WTC11 (cell line): ENCODE data around the gene OR2A5. TPM values are rescaled to one million over a fixed set of nuclear protein-coding genes. Genes with fewer than 3 reads are reported as not detected.

Experiments
- total RNA-seq: library from RNA; stranded (reverse); gene quantifications from 3 replicates; pipeline ENCODE4 v1.2.3, GENCODE V29; 2021

The OR2A5 gene
- total RNA-seq, 1 experiment from 2014 or later: not detected

Other genes with a start within 250 kb of the OR2A5 start
- 39.8 to 52.7 TPM (median 42.0 TPM) in 3 replicates for gene TCAF1, start 146.8 kb upstream of the OR2A5 start, total RNA-seq
- not detected in 3 replicates for gene OR2F2, start 113.7 kb upstream of the OR2A5 start, total RNA-seq
- gene OR2F1, start 94.1 kb upstream of the OR2A5 start, total RNA-seq: not detected in 3 replicates
- not detected in 3 replicates for gene OR6B1, start 48.6 kb upstream of the OR2A5 start, total RNA-seq
- gene OR2A25, start 20.9 kb downstream of the OR2A5 start, total RNA-seq: not detected in 3 replicates
- not detected in 3 replicates for gene OR2A12, start 37.3 kb downstream of the OR2A5 start, total RNA-seq
- not detected in 3 replicates for gene OR2A2, start 60.6 kb downstream of the OR2A5 start, total RNA-seq
- not detected in 3 replicates for gene OR2A14, start 74.2 kb downstream of the OR2A5 start, total RNA-seq
- 18.3 to 23.3 TPM (median 20.9 TPM) in 3 replicates for gene CTAGE4, start 134.5 kb downstream of the OR2A5 start, total RNA-seq
- gene ARHGEF35, start 146.9 kb downstream of the OR2A5 start, total RNA-seq: 28.1 to 39.2 TPM (median 37.0 TPM) in 3 replicates
- gene OR2A42, start 190.7 kb downstream of the OR2A5 start, total RNA-seq: 0.20 to 0.37 TPM (median 0.27 TPM) in 3 replicates
- gene OR2A7, start 215.8 kb downstream of the OR2A5 start, total RNA-seq: 6.3 to 9.9 TPM (median 9.4 TPM) in 3 replicates
- 5.6 to 8.4 TPM (median 7.9 TPM) in 3 replicates for gene CTAGE8, start 220.3 kb downstream of the OR2A5 start, total RNA-seq